ENCODE measurements around the gene GALNS. TPM values are rescaled to one million over a fixed set of nuclear protein-coding genes. Genes with fewer than 3 reads are reported as not detected.

The GALNS gene
- total and polyA plus RNA-seq, 2 of the 13 experiments (the other 11 are each of a cell fraction or from before 2014, with no cell fraction given): 9.2 to 9.8 TPM

GRCh38 chr16:88803264-88803987 lies 53.3 kb downstream of the GALNS start, which contains the start of gene CDT1 (continued):
- TF ChIP-seq ZNF446 (CRISPR knock-in tag; IDR thresholded peaks at IDR 0.05) (peak; percentile 50; the same call in 1 of the 2 replicates), ZSCAN22 (CRISPR knock-in tag; IDR thresholded peaks at IDR 0.05) (no peak), ZNF318 (CRISPR knock-in tag; IDR thresholded peaks at IDR 0.05) (peak; percentile 60; the same call in 1 of the 2 replicates), ZNF678 (CRISPR knock-in tag; IDR thresholded peaks at IDR 0.05) (peak; percentile 87; the same call in 1 of the 2 replicates), SRY (CRISPR knock-in tag; IDR thresholded peaks at IDR 0.05) (peak; percentile 52; the same call in 1 of the 2 replicates), TMF1 (CRISPR knock-in tag; IDR thresholded peaks at IDR 0.05; ENCODE audit: low read depth) (peak; percentile 46; the same call in 1 of the 2 replicates), ZNF709 (CRISPR knock-in tag; IDR thresholded peaks at IDR 0.05) (peak; percentile 90; the same call in 1 of the 2 replicates), MED1 (CRISPR knock-in tag; IDR thresholded peaks at IDR 0.05) (no peak), ZNF513 (CRISPR knock-in tag; conservative IDR thresholded peaks at IDR 0.05) (0 out of 2 replicates have a peak, but pooled peaks have one; percentile 79), ZNF256 (CRISPR knock-in tag; conservative IDR thresholded peaks at IDR 0.05) (0 out of 2 replicates have a peak, but pooled peaks have one; percentile 67), HNRNPK (IDR thresholded peaks at IDR 0.05; ENCODE audit: low read depth, low read length, poor library complexity, severe bottlenecking) (peak; percentile 89), THYN1 (CRISPR knock-in tag; IDR thresholded peaks at IDR 0.05; ENCODE audit: borderline replicate concordance, low read depth) (no peak), ZNF33B (CRISPR knock-in tag; IDR thresholded peaks at IDR 0.05) (no peak), ZNF20 (CRISPR knock-in tag; IDR thresholded peaks at IDR 0.05) (no peak), ZNF24 (IDR thresholded peaks at IDR 0.05) (no peak), KDM5A (IDR thresholded peaks at IDR 0.05; ENCODE audit: borderline replicate concordance, low read length) (peak; percentile 44; the same call in 1 of the 2 replicates), ZNF839 (CRISPR knock-in tag; IDR thresholded peaks at IDR 0.05; ENCODE audit: borderline replicate concordance) (no peak), ZBTB26 (CRISPR knock-in tag; IDR thresholded peaks at IDR 0.05; ENCODE audit: borderline replicate concordance) (no peak), ZNF549 (CRISPR knock-in tag; IDR thresholded peaks at IDR 0.05) (0 out of 2 replicates have a peak, but pooled peaks have one; percentile 47)
